Superior temporal gyrus (tissue), 1 donor: ENCODE results near the gene DIAPH3.

Experiments
- DNase-seq: peaks from one replicate; pipeline ENCODE4 v3.0.0-alpha.2; 2016; ENCODE audit errors: extremely low spot score

The DIAPH3 gene

DNA sequence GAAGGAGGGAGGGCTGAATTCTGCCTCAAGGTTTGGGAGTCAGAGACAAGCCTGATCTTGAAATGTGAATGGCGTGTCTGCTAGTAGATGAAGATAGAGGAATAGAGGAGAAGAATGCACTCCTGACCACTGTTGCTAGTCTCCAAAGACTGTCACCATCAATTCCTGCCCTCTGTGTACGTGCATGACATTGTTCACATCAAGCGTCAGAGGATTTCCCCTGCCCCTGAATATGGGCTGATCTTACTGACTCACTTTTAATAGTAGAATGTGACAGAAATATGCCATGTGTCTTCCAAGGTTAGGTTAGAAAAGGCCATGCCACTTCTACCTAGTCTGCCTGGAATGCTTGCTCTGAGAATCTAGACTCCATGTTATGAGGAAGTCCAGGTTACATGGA lies 538.6 kb downstream of the DIAPH3 start:
- DNase-seq = no peak

DNA sequence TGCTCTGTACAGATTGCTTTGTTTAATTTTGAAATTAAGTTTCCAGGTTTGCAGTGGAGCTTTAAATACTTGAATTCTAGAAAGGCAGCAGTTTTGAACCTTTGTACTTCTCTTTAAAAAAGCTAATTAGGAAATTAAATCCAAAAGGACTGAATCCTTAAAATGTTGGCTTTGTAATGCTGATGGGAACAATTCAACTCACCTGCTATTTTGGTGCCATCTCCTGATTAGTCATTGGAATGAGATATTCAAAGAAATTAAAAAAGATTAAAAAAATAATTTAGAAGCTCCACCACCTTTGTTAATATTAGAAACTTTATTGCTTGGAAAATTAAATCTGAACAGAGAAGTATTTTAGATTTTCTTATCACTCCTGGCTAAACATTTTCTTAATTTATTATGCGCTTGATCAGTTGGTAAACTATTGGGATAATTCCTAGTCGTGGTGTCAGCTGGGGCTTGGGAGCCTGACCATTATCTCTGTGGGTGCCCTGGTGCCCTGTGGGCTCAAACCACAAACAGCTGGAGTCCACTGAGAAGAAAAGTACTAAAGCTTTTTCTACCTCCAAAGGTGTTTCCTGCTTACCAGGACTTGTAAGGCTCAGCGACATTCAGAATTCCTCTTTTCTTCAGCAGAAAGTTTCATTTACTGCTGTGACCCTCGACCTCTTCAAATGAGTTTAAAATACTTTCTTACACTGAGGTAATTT lies 540.4 kb downstream of the DIAPH3 start:
- no peak for DNase-seq

DNA sequence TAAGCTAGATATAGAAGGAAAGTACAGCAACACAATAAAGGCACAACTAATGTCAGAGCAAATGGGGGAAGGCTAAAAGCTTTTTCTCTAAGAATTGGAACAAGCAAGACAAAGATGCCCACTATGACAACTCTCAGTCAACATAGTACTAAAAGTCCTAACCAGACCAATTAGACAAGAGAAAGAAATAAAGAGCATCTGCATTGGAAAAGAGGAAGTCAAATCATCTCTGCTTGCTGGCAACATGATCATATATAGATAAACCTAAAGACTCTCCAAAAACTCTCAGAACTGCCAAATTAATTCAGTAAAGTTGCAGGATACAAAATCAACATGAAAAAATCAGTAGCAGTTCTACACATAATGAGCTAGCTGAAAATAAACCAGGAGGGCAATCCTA lies 542.0 kb downstream of the DIAPH3 start:
- no peak for DNase-seq
